VCaP (cell line): ENCODE results near the gene BAZ1B.
A peak's percentile ranks its signal among the peaks of the same experiment; 100 is the strongest.

Experiments
- H3K27ac ChIP-seq: fragments of 450-650 bp; 2 replicates; pipeline ENCODE4 v1.5.1; 2017
- TF ChIP-seq, protein P1 (sequence below): fragments of 450-650 bp; conservative IDR thresholded peaks from 2 replicates; pipeline ENCODE4 v1.5.1; 2017; ENCODE audit warnings: mild to moderate bottlenecking, moderate library complexity

Gene BAZ1B

DNA sequence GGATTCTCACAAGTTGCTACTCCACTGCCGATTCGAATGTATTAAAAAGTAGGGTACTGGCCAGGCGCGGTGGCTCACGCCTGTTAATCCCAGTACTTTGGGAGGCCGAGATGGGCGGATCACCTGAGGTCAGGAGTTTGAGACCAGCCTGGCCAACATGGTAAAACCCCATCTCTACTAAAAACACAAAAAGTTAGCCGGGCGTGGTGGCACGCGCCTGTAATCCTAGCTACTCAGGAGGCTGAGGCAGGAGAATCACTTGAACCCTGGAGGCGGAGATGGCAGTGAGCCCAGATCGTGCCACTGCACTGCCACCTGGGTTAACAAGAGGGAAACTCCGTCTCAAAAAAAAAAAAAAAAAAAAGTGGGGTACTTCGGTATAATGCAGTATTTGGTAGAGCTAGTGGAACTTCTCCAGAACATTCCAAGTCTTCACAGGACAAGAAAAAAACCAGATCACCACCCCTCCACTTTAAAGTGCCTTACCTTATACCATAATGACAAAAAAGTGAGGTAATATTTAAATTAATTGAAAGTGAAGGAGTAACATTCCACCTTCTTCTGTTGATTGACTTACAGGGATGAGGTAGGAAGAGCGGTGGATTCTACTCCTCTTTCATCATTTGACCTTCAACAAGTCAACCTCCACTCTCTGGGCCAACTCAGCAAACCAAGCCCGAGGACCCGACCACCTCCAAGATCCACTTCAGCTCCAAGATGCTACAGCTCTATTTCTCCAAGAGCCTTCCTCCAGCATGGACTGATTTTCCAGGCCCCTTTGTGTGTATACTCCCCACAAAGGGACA, 2.0 kb downstream of the BAZ1B start:
- peak overlapping the region; percentile 97 for H3K27ac ChIP-seq
- TF ChIP-seq, protein P1, sequence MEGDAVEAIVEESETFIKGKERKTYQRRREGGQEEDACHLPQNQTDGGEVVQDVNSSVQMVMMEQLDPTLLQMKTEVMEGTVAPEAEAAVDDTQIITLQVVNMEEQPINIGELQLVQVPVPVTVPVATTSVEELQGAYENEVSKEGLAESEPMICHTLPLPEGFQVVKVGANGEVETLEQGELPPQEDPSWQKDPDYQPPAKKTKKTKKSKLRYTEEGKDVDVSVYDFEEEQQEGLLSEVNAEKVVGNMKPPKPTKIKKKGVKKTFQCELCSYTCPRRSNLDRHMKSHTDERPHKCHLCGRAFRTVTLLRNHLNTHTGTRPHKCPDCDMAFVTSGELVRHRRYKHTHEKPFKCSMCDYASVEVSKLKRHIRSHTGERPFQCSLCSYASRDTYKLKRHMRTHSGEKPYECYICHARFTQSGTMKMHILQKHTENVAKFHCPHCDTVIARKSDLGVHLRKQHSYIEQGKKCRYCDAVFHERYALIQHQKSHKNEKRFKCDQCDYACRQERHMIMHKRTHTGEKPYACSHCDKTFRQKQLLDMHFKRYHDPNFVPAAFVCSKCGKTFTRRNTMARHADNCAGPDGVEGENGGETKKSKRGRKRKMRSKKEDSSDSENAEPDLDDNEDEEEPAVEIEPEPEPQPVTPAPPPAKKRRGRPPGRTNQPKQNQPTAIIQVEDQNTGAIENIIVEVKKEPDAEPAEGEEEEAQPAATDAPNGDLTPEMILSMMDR = no peak

DNA sequence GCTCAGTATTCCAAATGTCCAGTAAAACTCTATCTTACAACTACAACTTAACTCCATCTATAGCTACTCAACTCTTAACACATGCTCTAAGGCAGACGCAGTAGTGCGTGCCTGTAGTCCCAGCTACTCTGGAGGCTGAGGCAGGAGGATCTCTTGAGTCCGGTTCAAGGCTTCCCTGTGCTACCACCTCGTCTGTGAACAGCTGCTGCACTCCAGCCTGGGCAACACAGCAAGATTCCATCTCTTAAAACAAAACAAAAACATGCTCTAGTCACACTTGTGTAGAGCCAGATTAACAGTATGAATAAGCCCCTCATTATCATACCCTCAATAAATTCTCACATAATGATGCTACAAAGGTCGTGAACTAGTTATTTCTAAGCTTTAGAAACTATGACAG, 3.6 kb downstream of the BAZ1B start:
- TF ChIP-seq, protein P1 = no peak
- H3K27ac ChIP-seq = peak overlapping the region; percentile 97

DNA sequence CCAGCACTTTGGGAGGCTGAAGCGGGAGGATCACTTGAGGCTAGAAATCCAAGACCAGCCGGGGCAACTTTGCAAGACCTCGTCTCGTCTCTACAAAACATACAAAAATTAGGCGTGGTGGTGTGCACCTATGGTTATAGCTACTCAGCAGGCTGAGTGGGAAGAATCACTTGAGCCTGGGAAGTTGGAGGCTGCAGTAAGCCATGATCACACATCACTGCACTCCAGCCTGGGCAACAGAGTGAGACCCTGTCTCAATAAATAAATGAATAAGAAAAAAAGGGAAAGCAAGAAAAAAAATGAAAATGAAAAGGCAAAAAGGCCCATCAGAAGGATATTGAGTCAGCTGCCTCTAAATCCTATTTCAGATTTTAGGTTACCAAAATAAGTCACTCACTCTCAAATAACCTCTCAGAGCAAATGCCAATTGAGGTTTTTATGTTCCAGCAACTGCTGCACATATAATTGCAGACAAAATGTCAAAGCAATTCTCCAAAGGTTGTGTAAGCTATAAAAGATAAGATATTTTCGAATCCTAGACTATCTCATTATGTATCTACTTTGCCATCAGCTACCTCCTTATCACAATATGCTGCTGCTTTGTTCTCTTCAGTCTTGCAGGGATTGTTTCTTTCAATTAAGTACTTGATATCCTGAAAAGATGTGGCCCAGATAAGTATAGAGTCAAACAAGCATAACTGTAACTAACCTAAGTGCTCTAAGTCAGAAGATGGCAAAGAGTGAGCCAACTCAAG, 4.7 kb downstream of the BAZ1B start:
- TF ChIP-seq, protein P1 = no peak
- peak overlapping the region; percentile 97 for H3K27ac ChIP-seq

DNA sequence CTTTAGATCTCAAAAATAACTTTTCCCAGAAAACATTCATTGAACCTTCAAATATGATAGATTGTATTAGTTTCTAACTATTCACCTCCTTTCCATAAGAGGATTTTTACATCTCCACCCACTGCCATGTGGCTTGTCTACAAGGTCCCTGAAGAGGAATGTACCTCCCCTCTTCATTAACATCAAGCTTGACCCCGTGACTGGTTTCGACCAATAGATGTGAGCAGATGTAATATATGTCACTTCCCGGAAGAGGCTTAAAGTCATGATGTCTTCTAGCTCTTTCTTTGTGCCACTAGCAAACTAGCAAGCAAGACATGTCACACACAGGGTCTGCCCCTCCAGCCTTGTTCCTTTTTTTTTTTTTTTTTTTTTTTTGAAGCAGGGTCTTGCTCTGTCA, 6.9 kb downstream of the BAZ1B start:
- TF ChIP-seq, protein P1 = no peak
- no peak overlapping the region for H3K27ac ChIP-seq

DNA sequence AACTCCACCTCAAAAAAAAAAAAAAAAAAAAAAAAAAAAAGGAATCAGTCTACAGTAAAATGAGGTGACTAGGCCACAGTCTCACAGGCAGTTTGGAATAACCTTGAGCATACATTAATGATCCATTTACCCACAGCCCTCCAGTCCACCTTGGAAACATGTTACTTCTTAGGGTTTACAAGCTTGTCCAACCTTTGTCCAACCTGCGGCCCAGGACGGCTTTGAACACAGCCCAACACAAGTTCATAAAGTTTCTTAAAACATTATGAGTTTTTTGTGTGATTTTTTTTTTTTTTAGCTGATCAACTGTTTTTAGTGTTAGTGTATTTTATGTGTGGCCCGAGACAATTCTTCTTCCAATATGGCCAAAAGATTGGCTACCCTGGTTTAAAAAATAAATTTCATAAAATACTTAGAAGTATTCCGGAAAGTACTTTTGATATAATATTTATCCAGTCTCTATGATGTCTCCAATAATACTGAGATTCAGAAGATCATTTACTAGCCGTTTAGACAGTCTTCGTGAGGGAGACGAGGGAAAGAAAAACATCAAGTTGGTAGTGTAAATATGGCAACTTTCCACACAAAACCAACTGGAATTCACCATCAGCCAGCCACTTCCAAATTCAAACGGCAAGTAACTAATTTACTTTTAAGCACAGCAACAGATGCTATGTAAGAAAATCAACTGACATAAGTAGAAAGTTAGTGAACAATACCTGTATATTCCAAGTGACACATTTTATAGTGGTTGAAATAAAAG, 9.9 kb downstream of the BAZ1B start:
- H3K27ac ChIP-seq = no peak overlapping the region

DNA sequence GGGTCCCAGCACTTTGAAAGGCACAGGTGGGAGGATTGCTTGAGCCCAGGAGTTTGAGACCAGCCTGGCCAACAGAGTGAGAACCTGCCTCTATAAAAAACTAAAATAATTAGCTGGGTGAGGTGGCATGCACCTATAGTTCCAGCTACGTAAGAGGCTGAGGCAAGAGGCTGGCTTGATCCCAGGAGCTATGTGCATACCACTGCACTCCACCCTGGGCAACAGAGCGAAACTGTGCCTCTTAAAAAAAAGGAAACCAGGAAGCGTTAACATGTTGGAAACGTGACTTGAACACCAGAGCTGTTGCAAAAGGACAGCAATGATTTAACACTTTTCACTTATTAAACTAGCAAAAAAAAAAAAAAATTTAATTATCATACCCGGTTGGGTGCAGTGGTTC, 12.6 kb downstream of the BAZ1B start:
- peak overlapping the region; percentile 44 for H3K27ac ChIP-seq
- TF ChIP-seq, protein P1 = no peak

More for the DNA sequence above, 9.9 kb downstream of the BAZ1B start:
- TF ChIP-seq, protein P1 = no peak

DNA sequence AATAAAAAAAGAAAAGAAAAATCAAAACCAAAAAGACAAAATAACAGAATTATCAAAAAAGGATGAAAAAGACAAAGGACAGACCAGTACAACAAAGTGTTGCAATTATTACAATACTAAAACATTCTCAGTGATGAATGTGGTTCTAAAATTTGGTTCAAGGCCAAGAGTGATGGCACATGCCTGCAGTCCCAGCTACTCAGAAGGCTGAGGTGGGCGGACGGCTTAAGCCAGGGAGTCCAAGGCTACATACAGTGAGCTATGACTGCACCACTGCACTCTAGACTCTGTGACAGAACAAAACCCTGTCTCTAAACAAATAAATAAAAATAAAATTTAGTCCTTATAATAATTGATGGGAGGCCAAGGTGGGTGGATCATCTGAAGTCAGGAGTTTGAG, 14.5 kb downstream of the BAZ1B start:
- TF ChIP-seq, protein P1 = no peak
- H3K27ac ChIP-seq = no peak overlapping the region
